SH-SY5Y (cell line): ENCODE measurements around the gene CATSPERZ.

Experiments used
- GATA2 ChIP-seq: IDR thresholded peaks from 2 replicates; pipeline ENCODE4 v1.6.1; 2011; ENCODE audit warnings: mild to moderate bottlenecking, low read depth, low read length
- GATA3 ChIP-seq: IDR thresholded peaks from 2 replicates; pipeline ENCODE4 v1.6.1; 2011; ENCODE audit warnings: low read depth, mild to moderate bottlenecking, low read length, moderate library complexity

DNA sequence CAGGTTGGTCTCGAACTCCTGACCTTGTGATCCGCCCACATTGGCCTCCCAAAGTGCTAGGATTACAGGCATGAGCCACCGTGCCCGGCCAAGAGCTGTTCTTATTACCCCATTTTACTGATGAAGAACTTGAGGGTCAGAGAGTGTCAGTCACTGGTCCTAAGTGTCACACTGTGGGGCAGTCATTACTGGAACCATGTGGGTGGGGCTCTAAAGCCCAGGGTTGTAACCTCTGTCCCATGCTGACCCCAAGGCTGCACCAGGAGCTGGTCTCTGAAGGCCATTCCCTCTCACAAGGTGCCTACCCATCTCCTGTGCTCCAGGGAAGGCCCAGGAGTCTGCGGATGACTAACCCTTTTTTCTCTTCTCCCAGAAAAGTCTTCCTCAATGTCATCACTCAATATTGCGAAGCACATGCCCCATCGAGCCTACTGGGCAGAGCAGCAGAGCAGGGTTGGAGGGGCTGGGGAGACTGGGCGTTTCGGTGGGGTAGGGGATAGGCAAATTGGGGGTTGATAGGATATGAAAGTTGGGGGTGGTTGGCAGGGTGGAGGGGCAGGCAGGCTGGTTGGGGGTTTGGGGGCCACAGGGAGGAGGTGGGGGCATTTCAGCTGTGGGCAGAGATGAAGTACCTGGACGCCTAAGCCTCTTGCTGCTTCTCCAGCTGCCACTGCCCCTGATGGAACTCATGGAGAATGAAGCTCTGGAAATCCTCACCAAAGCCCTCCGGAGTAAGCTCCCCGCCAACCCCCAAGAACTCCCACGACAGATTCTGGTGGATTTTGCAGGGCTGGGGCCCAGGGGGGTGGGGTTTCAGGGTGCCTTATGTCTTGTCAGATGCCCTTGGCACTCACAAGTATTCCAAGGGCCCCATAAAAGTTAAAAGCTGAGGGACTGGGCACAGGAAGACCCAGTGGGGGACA, 3.2 kb downstream of the CATSPERZ start:
- TF ChIP-seq GATA2 (no peak), GATA3 (no peak)
